Smooth muscle cell of the brain vasculature (primary cell): ENCODE results near the gene IL36RN.

Source experiments
- DNase-seq: peaks from one replicate; pipeline ENCODE4 v3.0.0-alpha.2; 2012; ENCODE audit warnings: low read depth, low spot score

The IL36RN gene

GRCh38 chr2:113098041-113098440 lies 39.0 kb downstream of the IL36RN start:
- no peak for DNase-seq

GRCh38 chr2:113098532-113098931 lies 39.5 kb downstream of the IL36RN start:
- DNase-seq: no peak

- DNase-seq: no peak
Observed at GRCh38 chr2:113102133-113102532, 43.1 kb downstream of the IL36RN start.

GRCh38 chr2:113103277-113103676 lies 44.3 kb downstream of the IL36RN start:
- DNase-seq: no peak

- no peak for DNase-seq
Observed at GRCh38 chr2:113104054-113104611, 45.1 kb downstream of the IL36RN start.

- no peak for DNase-seq
Observed at GRCh38 chr2:113105047-113105785, 46.2 kb downstream of the IL36RN start.

GRCh38 chr2:113111121-113111520 lies 52.1 kb downstream of the IL36RN start:
- DNase-seq: no peak

GRCh38 chr2:113111823-113112287 lies 52.9 kb downstream of the IL36RN start:
- DNase-seq: no peak

- no peak for DNase-seq
Observed at GRCh38 chr2:113112441-113112840, 53.4 kb downstream of the IL36RN start.

GRCh38 chr2:113112871-113113270 lies 53.9 kb downstream of the IL36RN start:
- DNase-seq: no peak

GRCh38 chr2:113113807-113114206 lies 54.8 kb downstream of the IL36RN start:
- no peak for DNase-seq
